CD4-positive, alpha-beta T cell (primary cell): ENCODE data around the gene PCSK4. TPM values are rescaled to one million over a fixed set of nuclear protein-coding genes. Genes with fewer than 3 reads are reported as not detected.

Source experiments
- ATAC-seq: fragments of 200-7000 bp; cut with Tn5 transposase; one replicate; pipeline ENCODE4 v1.10.0; 2022; ENCODE audit warnings: mild to moderate bottlenecking; ENCODE audit not compliant: poor library complexity
- CTCF ChIA-PET: fragments of 350-600 bp; sonication (Branson Sonifier 250); formaldehyde crosslinking; loops from one replicate; lab custom pipeline; 2021; ENCODE audit warnings: antibody characterized with exemption, inconsistent platforms; lab: Charles Lee
- POLR2A ChIA-PET: fragments of 350-600 bp; sonication (Branson Sonifier 250); formaldehyde crosslinking; loops from one replicate; lab custom pipeline; 2021; ENCODE audit warnings: antibody characterized with exemption, inconsistent platforms; lab: Charles Lee
- DNase-seq, 14 experiments: peaks; one replicate each; pipeline ENCODE4 v3.0.0-alpha.2; 2013 to 2020; ENCODE audit warnings: mixed read lengths in 2 of 14
- H3K27ac ChIP-seq, 2 donors: one replicate each; pipeline versions ENCODE4 v1.5.1 to v1.7.0; 2013; ENCODE audit warnings: low read length in 2 of 2, low read depth in 1 of 2, mild to moderate bottlenecking in 1 of 2
- H3K27me3 ChIP-seq, 2 experiments: 1 replicate in 1 of 2; 2 replicates in 1 of 2; pipeline versions ENCODE4 v1.6.1 to v1.7.0; 2013; ENCODE audit warnings: low read length in 2 of 2, control low read depth in 1 of 2, mild to moderate bottlenecking in 1 of 2, moderate library complexity in 1 of 2; ENCODE audit not compliant: insufficient read depth in 2 of 2, control insufficient read depth in 1 of 2
- H3K36me3 ChIP-seq: one replicate; pipeline ENCODE4 v1.6.1; 2013; ENCODE audit warnings: low read length, control low read depth; ENCODE audit not compliant: insufficient read depth
- H3K4me1 ChIP-seq: one replicate; pipeline ENCODE4 v1.6.1; 2013; ENCODE audit warnings: low read length, control low read depth; ENCODE audit not compliant: insufficient read depth
- H3K4me3 ChIP-seq: one replicate; pipeline ENCODE4 v1.5.1; 2013; ENCODE audit warnings: mild to moderate bottlenecking, low read length, moderate library complexity
- H3K9me3 ChIP-seq, 2 experiments: 1 replicate in 1 of 2; 2 replicates in 1 of 2; pipeline versions ENCODE4 v1.6.1 to v1.7.0; 2013; ENCODE audit warnings: low read length in 2 of 2, mild to moderate bottlenecking in 2 of 2, control low read depth in 1 of 2, moderate library complexity in 1 of 2; ENCODE audit not compliant: control insufficient read depth in 1 of 2, insufficient read depth in 1 of 2
- H3K27ac Mint-ChIP-seq: one replicate; pipeline ENCODE4 v1.8.0; 2020; ENCODE audit warnings: mixed read lengths
- H3K27me3 Mint-ChIP-seq: one replicate; pipeline ENCODE4 v1.8.0; 2021; ENCODE audit warnings: mixed read lengths
- H3K36me3 Mint-ChIP-seq: one replicate; pipeline ENCODE4 v1.8.0; 2021; ENCODE audit warnings: low read depth, mixed read lengths
- H3K4me1 Mint-ChIP-seq: one replicate; pipeline ENCODE4 v1.8.0; 2021; ENCODE audit warnings: low read depth, mixed read lengths
- H3K4me3 Mint-ChIP-seq: one replicate; pipeline ENCODE4 v1.8.0; 2020; ENCODE audit warnings: mild to moderate bottlenecking, mixed read lengths
- H3K9me3 Mint-ChIP-seq: one replicate; pipeline ENCODE4 v1.8.0; 2020; ENCODE audit warnings: mixed read lengths
- intact Hi-C, 2 experiments: fragments of 100-400 bp; cut with DNase I in 1 of 2; cut with micrococcal nuclease in 1 of 2; formaldehyde crosslinking; loops; one replicate each; pipeline versions ENCODE4 v1.15.1 to v1.9.0; 2023 to 2025; cut with DNase I, micrococcal nuclease
- total RNA-seq, 174 experiments: library from RNA in 2 of 174; stranded (reverse) in 2 of 174; gene quantifications; one replicate each; pipeline ENCODE4 v1.2.3 and lab custom pipeline; 2021 to 2026
- TF ChIP-seq, protein P1 (sequence below): fragments of 200-600 bp; IDR thresholded peaks from one replicate; pipeline ENCODE4 v1.8.0; 2022; ENCODE audit warnings: antibody characterized with exemption, mild to moderate bottlenecking

PCSK4 gene
- total RNA-seq, 2 experiments from 2014 or later: 4.2 to 5.2 TPM

GRCh38 chr19:1503925-1504773 is 14.0 kb upstream of the PCSK4 start:
- CTCF ChIA-PET: no interaction called here
- Histone ChIP-seq H3K36me3 (no peaks in the 10 kb centered on the region), H3K27ac (no peak overlapping the region), H3K4me1 (peaks cover 29% of the 10 kb centered on the region), H3K27me3 (peaks cover 13% of the 10 kb centered on the region in 2 experiments), H3K9me3 (peaks cover 0 to 36% of the 10 kb centered on the region in 2 experiments), H3K4me3 (no peak overlapping the region)
- no peaks in the 10 kb centered on the region for H3K36me3 Mint-ChIP-seq
- no peak overlapping the region for H3K27ac Mint-ChIP-seq
- TF ChIP-seq, protein P1, sequence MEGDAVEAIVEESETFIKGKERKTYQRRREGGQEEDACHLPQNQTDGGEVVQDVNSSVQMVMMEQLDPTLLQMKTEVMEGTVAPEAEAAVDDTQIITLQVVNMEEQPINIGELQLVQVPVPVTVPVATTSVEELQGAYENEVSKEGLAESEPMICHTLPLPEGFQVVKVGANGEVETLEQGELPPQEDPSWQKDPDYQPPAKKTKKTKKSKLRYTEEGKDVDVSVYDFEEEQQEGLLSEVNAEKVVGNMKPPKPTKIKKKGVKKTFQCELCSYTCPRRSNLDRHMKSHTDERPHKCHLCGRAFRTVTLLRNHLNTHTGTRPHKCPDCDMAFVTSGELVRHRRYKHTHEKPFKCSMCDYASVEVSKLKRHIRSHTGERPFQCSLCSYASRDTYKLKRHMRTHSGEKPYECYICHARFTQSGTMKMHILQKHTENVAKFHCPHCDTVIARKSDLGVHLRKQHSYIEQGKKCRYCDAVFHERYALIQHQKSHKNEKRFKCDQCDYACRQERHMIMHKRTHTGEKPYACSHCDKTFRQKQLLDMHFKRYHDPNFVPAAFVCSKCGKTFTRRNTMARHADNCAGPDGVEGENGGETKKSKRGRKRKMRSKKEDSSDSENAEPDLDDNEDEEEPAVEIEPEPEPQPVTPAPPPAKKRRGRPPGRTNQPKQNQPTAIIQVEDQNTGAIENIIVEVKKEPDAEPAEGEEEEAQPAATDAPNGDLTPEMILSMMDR: no peak
- no peaks in the 10 kb centered on the region for H3K9me3 Mint-ChIP-seq
- H3K27me3 Mint-ChIP-seq: peaks cover 19% of the 10 kb centered on the region
- ATAC-seq (no peak), DNase-seq (no peak)
- no peak overlapping the region for H3K4me3 Mint-ChIP-seq
- H3K4me1 Mint-ChIP-seq: peaks cover 14% of the 10 kb centered on the region
- POLR2A ChIA-PET: no interaction called here
- intact Hi-C loops: no loop called here

GRCh38 chr19:1503089-1503924 is 13.2 kb upstream of the PCSK4 start:
- Mint-ChIP-seq H3K27ac (no peak overlapping the region), H3K4me3 (no peak overlapping the region), H3K27me3 (peaks cover 19% of the 10 kb centered on the region), H3K36me3 (no peaks in the 10 kb centered on the region), H3K9me3 (no peaks in the 10 kb centered on the region), H3K4me1 (peaks cover 14% of the 10 kb centered on the region)
- TF ChIP-seq, protein P1: peak; percentile 79
- Histone ChIP-seq H3K4me1 (peaks cover 25% of the 10 kb centered on the region), H3K27ac (no peak overlapping the region), H3K9me3 (peaks cover 0 to 30% of the 10 kb centered on the region in 2 experiments), H3K4me3 (no peak overlapping the region), H3K36me3 (no peaks in the 10 kb centered on the region), H3K27me3 (peaks cover 13% of the 10 kb centered on the region in 2 experiments)
- CTCF ChIA-PET: no interaction called here
- no peak for ATAC-seq
- intact Hi-C loops: no loop called here
- DNase-seq: peak; percentile 39 to 79 (median 55)
- POLR2A ChIA-PET: interaction anchor here (0.8 kb wide), 1 partner anchor 9 kb away, joined by 3 read pairs; the partner anchor contains the start of gene ADAMTSL5

GRCh38 chr19:1502433-1503088 is 12.4 kb upstream of the PCSK4 start:
- Histone ChIP-seq H3K27me3 (peaks cover 13% of the 10 kb centered on the region in 2 experiments), H3K27ac (no peak overlapping the region), H3K9me3 (peaks cover 0 to 30% of the 10 kb centered on the region in 2 experiments), H3K36me3 (no peaks in the 10 kb centered on the region), H3K4me1 (peaks cover 19% of the 10 kb centered on the region), H3K4me3 (no peak overlapping the region)
- DNase-seq (no peak), ATAC-seq (no peak)
- Mint-ChIP-seq H3K9me3 (no peaks in the 10 kb centered on the region), H3K4me1 (peaks cover 9% of the 10 kb centered on the region), H3K36me3 (no peaks in the 10 kb centered on the region), H3K4me3 (no peak overlapping the region), H3K27me3 (peaks cover 15% of the 10 kb centered on the region), H3K27ac (no peak overlapping the region)
- intact Hi-C loops: no loop called here
- TF ChIP-seq, protein P1: no peak
- ChIA-PET POLR2A (interaction anchor here (0.8 kb wide), 1 partner anchor 10 kb away, joined by 3 read pairs; the partner anchor contains the start of gene ADAMTSL5), CTCF (no interaction called here)
